HG03097 (cell line): ENCODE data around the gene TRIO.

Experiments
- ATAC-seq: cut with Tn5 transposase; IDR thresholded peaks from one replicate; pipeline ENCODE4 v1.9.1; 2021; ENCODE audit not compliant: unreplicated experiment, low FRiP score

Gene TRIO

DNA sequence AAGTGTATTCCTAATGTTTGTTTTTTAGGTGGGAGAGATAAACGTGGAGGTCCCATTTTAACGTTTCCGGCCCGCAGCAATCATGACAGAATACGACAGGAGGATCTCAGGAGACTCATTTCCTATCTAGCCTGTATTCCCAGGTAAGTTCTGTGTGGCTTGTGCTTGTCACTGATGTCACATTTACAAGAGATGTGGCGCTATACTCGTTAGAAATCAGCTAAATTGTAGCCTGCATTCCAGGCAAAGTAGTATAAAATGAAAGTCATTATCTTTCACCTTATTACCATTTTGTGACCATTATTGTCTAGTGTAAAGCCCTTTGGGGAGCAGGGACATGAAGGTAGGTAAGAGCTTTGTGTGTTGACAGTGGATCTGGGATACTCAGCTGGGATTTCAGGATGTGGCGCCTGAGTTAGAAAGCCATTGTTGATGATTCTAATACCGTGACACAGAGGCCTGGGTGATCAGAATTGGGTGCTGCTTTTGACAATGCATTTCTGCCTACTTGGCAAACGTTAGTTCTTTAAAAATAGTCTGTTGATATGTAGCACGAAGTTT lies 137.2 kb downstream of the TRIO start:
- ATAC-seq: no peak

DNA sequence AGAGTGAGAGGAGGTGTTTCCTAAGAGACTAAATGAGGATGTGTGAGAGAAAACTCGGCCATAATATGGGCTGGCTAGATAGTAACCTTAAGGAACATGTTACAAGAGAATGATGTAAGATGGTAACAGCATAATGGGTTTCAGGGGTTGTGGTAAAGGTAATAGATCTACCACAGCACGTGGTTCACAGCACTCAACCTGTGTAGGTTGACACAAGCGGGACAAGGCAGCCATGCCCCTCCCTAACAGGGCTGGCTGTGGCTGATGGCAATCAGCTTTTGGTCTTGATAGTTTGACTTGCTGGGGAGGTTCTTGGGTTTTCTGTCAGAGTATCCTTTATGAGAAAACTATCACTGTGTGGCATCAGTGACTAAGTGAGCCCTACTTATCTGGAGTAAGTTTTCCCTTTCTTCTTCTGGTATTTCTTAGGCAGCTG lies 138.6 kb downstream of the TRIO start:
- peak; percentile 76 for ATAC-seq

GRCh38 chr5:14283139-14283538 lies 140.0 kb downstream of the TRIO start:
- ATAC-seq: no peak

DNA sequence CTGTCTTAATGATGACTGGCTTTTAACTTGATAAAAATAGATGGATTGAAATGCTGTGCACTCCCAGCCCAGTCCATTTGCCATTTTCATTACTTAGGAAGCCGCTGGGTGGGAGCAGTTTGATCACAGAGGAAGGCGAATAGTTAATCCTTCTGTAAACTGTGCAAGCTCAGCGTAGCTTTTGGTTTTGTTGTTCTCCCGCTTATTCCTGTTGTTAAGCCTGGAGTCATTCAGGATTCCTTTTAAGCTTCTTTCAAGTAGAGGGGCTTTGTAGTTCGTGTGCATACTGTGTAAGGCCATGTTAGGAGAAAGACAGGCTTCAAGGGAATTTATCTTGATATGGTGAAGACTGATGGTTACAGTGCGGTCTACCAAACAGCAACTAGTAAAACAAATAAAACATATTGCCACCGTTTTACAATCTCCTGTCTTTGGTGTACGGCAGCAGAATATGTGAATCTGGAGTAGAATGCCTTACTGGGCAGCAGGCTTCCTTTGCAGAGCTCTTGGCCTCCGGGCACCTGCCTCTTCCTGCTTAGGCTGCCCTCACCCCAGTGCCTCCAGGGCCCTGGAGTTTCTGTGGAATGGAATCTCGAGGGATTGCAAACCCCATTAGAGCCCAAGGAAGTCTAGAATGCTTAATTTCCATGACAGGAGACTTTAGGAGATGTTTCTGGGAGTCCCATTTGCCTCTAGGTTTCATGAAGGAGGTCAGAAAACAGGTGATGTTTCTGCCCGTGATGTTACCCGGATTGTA lies 141.4 kb downstream of the TRIO start:
- ATAC-seq: no peak

DNA sequence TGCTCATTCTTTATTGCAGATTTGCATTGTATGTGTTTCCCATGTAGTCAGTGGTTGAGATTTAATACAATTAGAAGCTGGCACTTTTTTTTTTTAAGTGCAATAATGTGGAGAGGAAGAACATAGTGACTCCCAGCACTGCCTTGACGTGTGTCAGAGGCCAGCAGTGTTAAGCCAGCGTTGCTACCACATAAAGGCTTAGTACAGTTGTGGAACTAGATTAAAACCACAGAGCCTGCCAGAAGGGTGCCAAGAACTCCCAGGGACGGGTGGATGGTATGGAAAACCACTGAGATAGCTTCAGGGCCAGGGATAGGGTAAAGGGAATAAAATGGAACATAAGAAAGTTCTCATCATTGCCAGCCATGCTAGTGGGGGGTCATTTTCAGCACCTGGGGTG lies 142.9 kb downstream of the TRIO start:
- ATAC-seq: no peak

DNA sequence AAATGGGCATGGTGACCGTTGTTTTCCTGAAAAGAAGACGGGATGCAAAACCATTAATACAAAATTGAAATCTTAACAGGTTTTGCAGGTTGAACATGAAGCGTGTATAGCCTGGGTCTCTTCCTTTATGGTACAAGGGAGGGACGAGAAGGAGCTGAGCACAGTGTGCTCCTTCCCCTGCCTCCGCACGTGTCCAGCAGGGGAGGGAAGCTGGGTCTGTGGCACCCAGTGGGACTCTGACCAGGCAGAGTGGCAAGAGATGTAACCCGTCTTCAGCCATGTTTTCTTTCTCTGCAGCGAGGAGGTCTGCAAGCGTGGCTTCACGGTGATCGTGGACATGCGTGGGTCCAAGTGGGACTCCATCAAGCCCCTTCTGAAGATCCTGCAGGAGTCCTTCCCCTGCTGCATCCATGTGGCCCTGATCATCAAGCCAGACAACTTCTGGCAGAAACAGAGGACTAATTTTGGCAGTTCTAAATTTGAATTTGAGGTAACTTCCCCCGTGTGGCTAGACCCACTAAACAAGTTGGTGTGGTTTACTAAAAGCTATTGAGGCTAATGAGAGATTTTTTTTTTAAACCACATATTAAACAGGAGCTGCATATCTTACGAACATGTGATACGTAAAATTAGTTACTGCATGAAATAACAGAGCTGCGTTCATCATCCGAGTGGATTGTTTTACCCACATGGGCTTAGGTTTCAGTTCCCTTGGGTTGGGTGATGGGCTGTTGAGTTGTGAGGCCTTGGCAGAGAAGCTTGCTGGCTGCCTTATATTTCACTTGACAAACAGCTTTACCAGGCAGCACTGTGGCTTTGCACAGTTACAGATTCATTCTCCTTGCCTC lies 143.7 kb downstream of the TRIO start:
- peak; percentile 53 for ATAC-seq

- ATAC-seq: no peak
Measured at GRCh38 chr5:14292766-14293658, 149.9 kb downstream of the TRIO start.

- no peak for ATAC-seq
Measured at GRCh38 chr5:14295610-14296009, 152.5 kb downstream of the TRIO start.

GRCh38 chr5:14296533-14297331 lies 153.6 kb downstream of the TRIO start:
- no peak for ATAC-seq

- ATAC-seq: no peak
Measured at GRCh38 chr5:14297697-14298096, 154.6 kb downstream of the TRIO start.

DNA sequence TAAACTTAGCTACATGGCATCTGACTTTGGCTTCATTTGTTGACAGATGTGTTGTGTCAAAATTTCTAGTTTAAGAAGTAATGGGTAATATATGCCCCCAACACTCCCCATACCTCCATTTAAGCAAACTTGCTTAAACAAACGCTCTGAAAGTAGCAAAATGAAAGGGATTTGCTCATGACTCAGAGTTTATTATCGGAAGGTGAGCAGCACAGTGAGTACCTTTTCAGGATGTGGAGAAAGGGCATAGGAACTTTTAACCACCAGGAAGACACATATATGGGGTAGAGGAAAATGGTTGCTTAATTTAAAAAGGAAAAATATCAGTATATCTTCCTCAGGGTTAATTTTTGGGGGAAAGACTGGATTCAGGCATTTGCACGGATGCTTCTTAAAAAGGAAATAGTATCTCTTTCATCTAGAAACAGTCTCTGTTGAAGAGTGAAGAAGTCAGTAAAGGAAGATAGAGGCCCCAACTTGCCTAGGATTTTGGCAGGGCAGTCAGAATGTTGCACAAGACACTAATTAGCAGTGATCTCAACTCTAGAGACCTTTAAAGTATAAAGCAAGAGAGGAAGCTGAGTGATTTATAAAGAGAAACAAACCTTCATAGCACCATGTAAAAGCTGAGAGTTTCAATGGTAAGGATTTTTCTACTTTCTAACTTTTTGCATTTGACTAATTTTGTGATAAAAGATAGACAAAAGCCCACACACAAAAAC lies 155.1 kb downstream of the TRIO start:
- no peak for ATAC-seq

DNA sequence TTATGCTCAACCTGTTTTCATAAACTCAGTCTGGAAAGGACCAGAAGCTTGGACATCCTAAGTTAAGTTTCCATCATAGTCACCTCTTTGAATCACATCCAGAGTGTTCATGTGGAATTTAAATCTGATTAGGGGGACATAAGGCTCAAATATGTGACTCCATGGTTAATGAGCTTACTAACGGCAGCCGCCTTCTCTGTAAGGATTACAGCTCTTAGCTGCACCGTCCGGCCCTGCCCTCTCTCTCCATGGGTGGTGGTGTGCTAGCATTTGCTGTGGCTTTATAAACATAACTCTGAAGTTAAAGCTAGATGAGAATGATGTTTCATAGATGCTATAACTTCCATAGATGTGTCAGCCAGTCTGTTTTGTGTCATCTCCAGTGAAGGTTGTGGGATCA lies 156.5 kb downstream of the TRIO start:
- ATAC-seq: no peak

DNA sequence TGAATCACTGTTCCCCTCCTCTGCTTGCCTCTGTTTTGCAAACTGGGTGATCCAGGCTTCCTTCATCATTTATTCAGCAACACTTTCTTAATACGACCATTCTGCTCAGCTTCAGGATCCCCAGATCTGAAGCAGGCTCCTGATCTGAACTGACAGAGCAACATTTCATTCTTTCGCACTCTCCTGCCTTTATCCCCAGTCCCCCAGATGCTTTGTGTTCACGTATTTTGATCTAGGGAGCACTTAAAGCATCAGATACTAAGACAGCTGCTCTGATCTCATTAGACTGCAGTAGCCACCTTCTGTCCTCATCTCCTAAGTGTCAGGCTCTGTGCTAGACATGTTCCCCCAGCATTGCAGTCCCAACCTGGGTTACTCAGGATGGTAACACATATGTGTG lies 158.0 kb downstream of the TRIO start:
- no peak for ATAC-seq

DNA sequence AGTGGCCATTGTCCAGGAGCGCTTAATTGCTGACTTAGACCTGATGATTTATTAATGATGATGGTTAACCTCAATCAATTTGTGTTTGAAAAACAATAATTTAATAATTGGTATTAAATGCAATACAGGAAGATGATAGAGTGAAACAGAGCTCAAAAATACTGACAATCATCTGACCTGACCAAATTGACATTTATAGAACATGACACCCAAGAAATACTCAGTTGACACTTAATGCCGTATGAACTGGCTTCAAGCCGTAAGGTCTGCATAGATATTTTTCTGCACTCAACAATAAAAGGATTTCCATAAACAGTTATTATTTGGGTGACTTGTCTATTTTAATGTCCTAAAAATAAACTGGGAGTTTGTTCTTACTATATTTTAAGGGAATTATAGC lies 159.2 kb downstream of the TRIO start:
- no peak for ATAC-seq

DNA sequence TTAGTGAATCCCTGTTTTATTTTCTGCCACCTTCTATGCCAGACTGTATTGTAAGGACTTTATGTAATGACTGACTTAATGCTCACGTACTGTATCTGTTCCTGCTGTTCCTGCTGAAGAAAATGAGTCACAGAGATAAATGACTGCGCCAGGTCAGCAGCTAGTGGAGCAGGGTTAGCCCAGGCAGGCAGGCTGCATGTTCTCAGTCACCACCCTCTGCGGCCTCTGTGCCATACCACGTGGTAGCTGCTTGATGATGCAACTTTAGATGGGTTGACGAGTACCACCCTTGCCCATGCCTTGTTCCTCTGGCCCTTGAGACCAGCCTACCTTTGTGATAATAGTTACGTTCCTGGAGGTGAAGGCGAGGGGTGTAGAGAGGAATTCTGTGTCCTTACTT lies 161.9 kb downstream of the TRIO start:
- ATAC-seq: no peak

- no peak for ATAC-seq
Measured at GRCh38 chr5:14306329-14306815, 163.2 kb downstream of the TRIO start.

DNA sequence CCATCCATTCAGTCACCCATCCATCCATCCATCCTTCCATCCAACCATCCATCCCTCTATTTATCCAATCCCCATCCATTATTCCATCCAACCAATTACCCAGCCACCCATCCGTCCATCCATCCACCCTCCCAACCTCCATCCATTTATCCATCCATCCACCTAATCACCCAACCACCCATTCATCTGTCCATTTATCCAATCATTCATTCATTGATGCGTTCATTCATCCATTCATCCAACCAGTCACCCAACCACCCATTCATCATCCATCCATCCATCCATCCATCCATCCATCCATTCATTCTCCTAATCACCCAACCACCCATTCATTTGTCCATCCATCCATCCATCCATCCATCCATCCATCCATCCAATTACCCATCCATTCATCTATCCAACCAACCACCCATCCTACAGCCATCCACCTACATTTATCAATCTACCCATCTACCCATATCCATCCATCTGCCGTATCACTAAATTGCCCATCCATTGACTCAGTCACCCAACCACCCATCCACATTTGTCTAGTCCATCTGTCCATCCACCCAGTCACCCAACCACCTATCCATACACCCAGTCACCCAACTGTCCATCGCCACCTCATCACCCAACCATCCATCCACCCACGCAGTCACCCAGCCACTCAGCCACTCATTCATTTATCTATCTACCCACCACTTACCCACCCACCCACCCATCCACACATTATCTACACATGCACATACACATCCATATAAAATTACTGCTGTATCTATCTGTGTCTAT lies 165.4 kb downstream of the TRIO start:
- no peak for ATAC-seq

GRCh38 chr5:14309199-14309598 lies 166.1 kb downstream of the TRIO start:
- ATAC-seq: no peak
